Measurements from ENCODE around the gene RHBDD3.

The RHBDD3 gene

DNA sequence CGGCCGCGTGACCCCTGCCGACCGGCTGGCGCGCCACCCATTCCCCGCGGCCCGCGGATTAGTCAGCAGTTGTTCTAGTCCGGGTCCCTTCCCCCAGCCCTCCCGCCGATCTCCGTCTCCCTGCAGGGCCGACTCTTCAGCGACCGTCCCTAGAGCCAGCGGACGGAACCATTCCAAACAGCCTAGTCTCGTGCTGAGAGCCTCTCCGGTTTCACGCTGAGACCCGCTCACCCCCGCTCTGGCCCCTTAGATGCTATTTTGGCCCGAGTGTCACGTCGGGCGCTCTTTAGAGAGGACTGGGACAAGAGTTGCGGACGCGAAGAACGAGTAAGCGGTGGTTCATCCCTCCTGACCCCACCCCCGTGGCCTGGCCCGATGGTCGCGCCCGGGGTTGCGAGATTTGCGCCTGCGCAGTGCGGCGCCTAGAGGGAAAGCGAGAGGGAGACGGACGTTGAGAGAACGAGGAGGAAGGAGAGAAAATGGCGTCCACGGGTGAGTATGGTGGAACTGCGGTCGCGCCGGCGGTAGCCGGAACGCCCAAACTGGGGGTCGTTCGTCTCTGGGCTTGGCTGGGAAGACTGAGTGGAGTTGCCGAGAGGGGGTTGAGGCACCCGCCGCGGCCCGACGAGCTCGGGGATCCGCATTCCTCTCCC, at the start of gene RHBDD3, which contains the start of gene EWSR1:
TSS of gene RHBDD3 (minus strand) at position 124 of the 653 bp plus-strand sequence. CDS start 2,355 bp downstream, outside the sequence.
TSS of gene EWSR1 (plus strand) at position 411 of the 653 bp plus-strand sequence. CDS start at position 480, 69 bp downstream.
- DNase-seq (ENCODE audit: extremely low read depth, low read depth) = peak; percentile 96
- TF ChIP-seq, protein P1, sequence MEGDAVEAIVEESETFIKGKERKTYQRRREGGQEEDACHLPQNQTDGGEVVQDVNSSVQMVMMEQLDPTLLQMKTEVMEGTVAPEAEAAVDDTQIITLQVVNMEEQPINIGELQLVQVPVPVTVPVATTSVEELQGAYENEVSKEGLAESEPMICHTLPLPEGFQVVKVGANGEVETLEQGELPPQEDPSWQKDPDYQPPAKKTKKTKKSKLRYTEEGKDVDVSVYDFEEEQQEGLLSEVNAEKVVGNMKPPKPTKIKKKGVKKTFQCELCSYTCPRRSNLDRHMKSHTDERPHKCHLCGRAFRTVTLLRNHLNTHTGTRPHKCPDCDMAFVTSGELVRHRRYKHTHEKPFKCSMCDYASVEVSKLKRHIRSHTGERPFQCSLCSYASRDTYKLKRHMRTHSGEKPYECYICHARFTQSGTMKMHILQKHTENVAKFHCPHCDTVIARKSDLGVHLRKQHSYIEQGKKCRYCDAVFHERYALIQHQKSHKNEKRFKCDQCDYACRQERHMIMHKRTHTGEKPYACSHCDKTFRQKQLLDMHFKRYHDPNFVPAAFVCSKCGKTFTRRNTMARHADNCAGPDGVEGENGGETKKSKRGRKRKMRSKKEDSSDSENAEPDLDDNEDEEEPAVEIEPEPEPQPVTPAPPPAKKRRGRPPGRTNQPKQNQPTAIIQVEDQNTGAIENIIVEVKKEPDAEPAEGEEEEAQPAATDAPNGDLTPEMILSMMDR (IDR thresholded peaks at IDR 0.05; ENCODE audit: low read depth, low read length) = no peak

DNA sequence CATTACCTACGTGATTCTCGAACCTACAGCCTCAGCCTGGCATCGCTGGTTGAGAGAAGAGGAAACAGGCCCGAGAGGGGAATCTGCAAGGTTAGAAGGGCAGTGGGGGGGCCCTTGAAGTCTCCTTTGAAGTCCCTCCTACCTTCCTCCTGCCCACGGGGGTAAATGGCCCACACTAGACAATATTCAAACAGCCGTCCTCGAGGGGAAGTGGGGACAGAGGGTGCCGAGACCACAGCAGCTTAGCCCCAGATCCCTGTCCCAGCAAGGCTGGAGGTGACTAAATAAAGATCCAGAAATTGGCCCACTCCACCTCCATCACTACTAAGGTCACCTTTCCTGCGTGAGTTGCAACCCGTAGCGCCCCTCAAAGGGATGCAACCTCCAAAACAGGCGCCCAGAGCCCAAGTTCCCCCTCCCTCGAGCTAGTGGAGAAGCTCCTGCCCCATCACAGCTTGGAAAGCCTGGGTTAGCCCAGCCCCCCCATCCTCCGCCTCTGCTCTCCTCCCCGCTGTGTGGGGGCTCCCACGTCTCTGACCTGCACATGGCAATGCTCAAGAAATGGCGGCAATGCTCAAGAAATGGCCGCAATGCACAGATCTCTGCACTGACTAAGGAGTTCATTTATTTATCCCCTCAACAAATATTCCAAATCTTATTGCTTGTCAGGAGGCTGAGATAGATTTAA, 48.5 kb upstream of the RHBDD3 start:
- no peak for DNase-seq (ENCODE audit: extremely low read depth, low read depth)
- TF ChIP-seq, protein P1 (IDR thresholded peaks at IDR 0.05; ENCODE audit: low read depth, low read length) = no peak

DNA sequence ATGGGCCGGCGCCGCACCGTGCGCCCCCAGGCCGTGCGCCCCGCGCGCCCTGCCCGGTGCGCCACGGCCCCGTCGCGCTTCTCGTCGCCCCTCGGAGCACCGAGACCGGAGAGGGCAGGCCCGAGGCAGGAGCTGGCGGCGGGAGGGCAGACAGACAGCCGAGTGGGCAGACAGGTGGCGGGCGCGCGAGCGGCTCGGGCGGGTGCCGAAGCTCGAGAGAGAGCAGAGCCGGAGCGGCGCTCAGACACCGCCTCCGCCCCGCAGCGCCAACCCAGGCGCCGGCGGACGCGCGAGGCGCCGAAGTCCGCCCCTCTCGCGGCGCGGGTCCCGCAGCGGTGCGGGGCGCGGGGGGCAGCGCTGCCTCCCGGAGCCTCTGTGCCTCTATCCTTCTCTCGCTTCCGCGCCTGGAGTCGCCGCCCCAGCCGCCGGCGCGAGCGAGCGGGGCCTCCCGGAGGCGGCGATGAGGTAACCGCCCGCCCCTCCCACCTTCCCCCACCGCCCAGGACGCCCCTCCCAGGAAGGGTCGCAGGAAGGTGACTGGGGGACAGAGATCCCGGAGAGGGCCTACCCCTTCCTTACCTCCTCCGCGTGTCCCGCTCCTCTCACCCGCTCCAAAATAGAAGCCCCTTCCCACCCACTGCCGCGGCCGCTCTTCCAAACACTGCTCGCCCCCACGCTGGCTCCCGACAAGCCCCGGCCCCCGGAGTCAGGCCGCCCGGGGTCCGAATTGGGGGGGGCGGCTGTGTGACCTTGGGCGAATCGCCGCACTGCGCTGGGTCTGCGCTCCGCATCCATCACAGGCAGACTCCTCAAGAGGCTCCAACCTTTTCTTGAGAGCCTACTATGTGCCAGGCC, 47.7 kb upstream of the RHBDD3 start, which contains the start of gene RASL10A:
TSS of gene RASL10A (minus strand) at position 412 of the 855 bp plus-strand sequence. CDS start 451 bp downstream, outside the sequence.
- no peak for DNase-seq (ENCODE audit: extremely low read depth, low read depth)
- TF ChIP-seq, protein P1 (IDR thresholded peaks at IDR 0.05; ENCODE audit: low read depth, low read length) = no peak

DNA sequence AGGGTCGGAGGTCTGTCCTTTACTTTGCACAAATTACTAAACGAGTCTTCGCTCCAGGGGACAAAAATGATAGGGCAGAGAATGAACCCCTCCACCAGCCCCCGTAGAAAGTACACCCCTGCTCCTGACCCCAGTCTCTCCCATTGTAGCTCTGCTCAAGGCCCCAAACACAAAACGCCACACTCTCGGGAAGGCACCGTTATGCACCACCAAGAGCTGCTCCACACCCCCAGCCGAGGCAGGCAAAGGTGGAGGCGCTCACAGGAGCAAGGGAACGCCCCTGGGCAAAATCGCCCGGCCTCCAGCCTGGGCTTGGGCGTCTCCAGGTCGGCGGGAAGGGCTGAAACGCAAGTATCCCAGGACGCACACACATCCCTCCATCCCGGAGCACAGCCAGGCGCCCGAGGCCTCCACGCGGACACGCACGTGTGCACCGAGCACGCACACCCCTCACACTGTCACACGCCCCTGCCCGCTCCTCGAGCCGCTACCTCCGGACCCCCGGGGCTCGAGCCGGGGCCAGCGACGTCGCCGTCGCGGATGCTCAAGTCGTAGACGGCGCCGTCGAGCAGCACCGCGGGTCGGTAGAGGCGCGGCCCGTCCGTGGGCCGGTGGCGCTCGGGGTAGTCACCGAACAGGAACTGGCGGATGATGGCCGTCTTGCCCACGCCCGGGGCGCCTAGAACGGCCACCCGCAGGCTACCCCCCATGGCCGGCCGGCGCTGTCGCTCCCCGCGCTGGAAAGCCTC, 46.9 kb upstream of the RHBDD3 start:
- no peak for DNase-seq (ENCODE audit: extremely low read depth, low read depth)
- TF ChIP-seq, protein P1 (IDR thresholded peaks at IDR 0.05; ENCODE audit: low read depth, low read length) = no peak

DNA sequence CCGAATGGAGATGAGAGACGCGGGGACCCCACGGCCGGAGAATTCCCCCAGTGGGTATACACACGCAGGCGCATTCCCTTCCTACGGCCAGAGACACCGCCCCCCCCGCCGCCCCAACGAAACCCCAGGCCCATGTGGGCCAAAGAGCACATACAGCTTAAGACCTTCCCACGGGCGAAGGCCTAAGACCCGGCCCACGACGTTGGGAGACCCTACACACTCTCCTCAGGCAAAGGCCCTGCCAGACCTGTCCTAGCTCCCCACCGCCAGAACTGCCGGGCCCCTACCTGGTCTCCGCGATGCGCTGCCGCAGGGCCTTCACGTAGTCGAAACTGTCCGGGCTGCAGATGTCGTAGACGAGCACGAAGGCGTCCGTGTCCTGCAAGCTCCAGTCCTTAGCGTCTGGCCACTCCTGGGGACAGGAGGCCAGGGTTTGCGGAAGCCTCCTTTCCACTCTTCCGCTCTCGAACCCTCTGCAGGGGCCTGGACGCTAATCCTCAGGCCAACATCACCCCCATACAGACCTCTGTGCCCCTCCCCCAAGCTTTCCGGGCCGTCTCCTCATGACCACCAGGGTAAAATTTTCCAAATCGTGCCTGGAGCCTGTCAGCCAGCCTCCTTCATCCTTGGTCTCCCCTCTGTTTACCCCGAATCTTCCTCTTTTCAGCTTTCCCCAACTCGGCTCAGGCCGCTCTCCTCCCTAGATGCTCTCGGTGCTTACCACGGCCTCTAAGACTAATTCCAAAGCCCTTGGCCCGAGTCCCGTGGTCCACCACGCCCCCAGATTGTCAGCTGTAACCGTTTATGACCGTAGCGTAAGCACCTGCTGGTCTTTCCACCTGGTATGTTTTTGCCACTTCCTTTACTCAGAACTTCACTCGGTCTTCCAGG, 46.0 kb upstream of the RHBDD3 start:
- DNase-seq (ENCODE audit: extremely low read depth, low read depth) = no peak
- TF ChIP-seq, protein P1 (IDR thresholded peaks at IDR 0.05; ENCODE audit: low read depth, low read length) = no peak

DNA sequence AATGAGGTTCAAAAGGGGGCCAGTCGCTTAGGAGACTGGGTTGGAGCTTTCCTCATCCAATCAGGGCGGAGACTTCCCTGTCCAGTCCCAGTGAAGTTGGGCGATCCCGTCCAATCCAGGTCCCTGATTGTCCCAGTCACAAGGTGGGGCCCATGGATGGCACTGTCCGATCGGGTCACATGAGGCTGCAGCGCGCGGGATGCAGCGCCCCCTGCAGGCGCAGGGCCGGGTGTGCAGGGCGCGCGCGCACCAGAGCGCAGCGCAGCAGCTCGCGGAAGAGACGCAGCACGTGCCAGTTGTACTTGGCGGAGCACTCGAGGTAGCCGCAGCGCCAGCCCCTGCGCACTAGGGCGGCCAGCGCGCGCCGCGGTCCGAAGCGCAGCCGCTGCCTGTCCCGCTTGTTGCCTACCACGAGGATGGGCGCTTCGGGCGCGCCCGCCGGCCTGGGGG, 45.4 kb upstream of the RHBDD3 start:
- no peak for DNase-seq (ENCODE audit: extremely low read depth, low read depth)
- TF ChIP-seq, protein P1 (IDR thresholded peaks at IDR 0.05; ENCODE audit: low read depth, low read length) = peak; percentile 42
